ENCODE measurements around the gene MGMT. TPM values are rescaled to one million over a fixed set of nuclear protein-coding genes. Genes with fewer than 3 reads are reported as not detected.

MGMT gene
- total RNA-seq, 2 donors from 2014 or later: 41.1 to 50.4 TPM

DNA sequence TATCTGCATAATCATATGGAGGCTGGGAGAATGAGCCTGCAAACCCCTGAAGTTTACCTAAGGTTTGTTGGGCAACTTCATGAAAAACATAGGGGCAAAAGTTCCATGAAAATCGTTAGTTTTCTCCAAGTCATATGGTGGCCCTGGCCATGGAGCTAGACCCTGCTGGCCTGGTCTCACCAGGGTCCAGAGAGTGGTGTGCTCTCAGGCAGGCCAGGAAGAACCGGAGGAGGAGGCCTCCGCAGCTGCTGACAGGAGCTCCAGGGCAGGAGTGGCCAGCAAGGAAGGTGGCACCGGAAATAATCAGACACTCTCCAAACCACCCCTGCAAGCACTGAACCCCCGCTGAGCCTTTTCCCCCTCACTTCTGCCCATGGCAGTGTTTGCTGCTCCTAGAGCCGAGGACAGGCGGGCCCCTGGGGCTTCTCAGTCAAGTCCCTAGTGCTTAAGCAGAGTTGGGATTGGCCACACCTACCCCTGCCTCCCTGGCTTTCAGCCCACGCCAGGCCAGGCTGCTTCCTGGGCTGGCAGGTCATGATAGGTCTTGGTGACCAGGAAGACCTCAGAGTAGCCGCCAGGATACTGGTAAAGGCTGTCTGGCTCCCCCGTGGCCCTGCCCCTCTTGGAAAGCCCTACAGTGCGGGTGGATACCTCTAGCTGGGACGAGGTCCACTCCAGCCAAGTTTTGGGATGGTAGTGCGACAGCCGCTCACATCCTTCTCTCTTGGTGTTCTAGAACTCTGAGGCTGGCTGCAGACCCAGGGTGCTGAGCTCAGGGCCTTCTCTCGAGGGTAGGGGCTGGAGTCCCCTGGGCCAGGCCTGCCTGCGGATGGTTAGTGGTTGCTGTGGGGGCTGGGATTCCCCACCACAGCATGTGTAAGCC is 242.8 kb downstream of the MGMT start:
- no peak for DNase-seq (ENCODE audit: low spot score)
- H3K27me3 ChIP-seq (replicated peaks; ENCODE audit: insufficient read depth): no peaks in the 10 kb centered on the region
- H3K36me3 ChIP-seq: no peaks in the 10 kb centered on the region
- no peak overlapping the region for H3K4me3 ChIP-seq
- intact Hi-C loops (cut with DNase I): no loop called here
- TF ChIP-seq, protein P1, sequence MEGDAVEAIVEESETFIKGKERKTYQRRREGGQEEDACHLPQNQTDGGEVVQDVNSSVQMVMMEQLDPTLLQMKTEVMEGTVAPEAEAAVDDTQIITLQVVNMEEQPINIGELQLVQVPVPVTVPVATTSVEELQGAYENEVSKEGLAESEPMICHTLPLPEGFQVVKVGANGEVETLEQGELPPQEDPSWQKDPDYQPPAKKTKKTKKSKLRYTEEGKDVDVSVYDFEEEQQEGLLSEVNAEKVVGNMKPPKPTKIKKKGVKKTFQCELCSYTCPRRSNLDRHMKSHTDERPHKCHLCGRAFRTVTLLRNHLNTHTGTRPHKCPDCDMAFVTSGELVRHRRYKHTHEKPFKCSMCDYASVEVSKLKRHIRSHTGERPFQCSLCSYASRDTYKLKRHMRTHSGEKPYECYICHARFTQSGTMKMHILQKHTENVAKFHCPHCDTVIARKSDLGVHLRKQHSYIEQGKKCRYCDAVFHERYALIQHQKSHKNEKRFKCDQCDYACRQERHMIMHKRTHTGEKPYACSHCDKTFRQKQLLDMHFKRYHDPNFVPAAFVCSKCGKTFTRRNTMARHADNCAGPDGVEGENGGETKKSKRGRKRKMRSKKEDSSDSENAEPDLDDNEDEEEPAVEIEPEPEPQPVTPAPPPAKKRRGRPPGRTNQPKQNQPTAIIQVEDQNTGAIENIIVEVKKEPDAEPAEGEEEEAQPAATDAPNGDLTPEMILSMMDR (IDR thresholded peaks at IDR 0.05): no peak
- TF ChIP-seq POLR2AphosphoS5 (IDR thresholded peaks at IDR 0.05): no peak
- no peak for TF ChIP-seq POLR2A (IDR thresholded peaks at IDR 0.05)
- H3K4me1 ChIP-seq (replicated peaks): peaks cover 5% of the 10 kb centered on the region
- H3K27ac ChIP-seq: no peak overlapping the region
- over 99% methylated on average over 16 of the region's 16 CpGs for WGBS
- no peaks in the 10 kb centered on the region for H3K9me3 ChIP-seq

GRCh38 chr10:129710510-129710847 is 243.4 kb downstream of the MGMT start:
- TF ChIP-seq POLR2A (IDR thresholded peaks at IDR 0.05): no peak
- no peak for TF ChIP-seq POLR2AphosphoS5 (IDR thresholded peaks at IDR 0.05)
- TF ChIP-seq, protein P1 (IDR thresholded peaks at IDR 0.05): no peak
- Histone ChIP-seq H3K27me3 (replicated peaks; ENCODE audit: insufficient read depth) (no peaks in the 10 kb centered on the region), H3K27ac (no peak overlapping the region), H3K4me3 (no peak overlapping the region), H3K36me3 (no peaks in the 10 kb centered on the region), H3K9me3 (no peaks in the 10 kb centered on the region), H3K4me1 (replicated peaks) (peaks cover 3% of the 10 kb centered on the region)
- DNase-seq (ENCODE audit: low spot score): no peak
- intact Hi-C loops (cut with DNase I): no loop called here
- WGBS: 85% methylated on average over 4 of the region's 4 CpGs

DNA sequence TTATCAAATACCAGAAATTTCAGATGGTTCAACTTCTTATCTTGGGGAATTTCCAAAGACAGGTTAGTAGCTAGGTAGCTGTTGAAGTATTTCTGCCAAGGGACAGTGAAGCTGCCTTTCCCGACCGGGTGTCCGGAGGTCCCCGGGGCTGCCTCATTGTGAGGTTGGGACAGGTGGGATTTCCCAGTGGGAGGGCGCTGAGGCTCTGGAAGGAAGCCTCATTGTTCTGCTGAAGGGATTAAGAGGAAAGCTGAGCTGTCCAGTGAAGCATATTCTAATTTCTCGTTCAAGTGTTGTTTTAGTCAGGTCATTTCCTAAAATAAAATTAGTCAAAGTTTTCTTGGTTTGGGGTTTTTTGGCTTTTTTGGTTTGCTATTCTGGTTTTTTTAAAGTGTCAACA is 244.2 kb downstream of the MGMT start:
- Histone ChIP-seq H3K4me3 (no peak overlapping the region), H3K27ac (no peak overlapping the region), H3K36me3 (no peaks in the 10 kb centered on the region), H3K4me1 (replicated peaks) (peaks cover 3% of the 10 kb centered on the region), H3K27me3 (replicated peaks; ENCODE audit: insufficient read depth) (no peaks in the 10 kb centered on the region), H3K9me3 (no peaks in the 10 kb centered on the region)
- WGBS: 88% methylated on average over 6 of the region's 6 CpGs
- TF ChIP-seq, protein P1 (IDR thresholded peaks at IDR 0.05): no peak
- TF ChIP-seq POLR2A (IDR thresholded peaks at IDR 0.05) (no peak), POLR2AphosphoS5 (IDR thresholded peaks at IDR 0.05) (no peak)
- DNase-seq (ENCODE audit: low spot score): no peak
- intact Hi-C loops (cut with DNase I): no loop called here

DNA sequence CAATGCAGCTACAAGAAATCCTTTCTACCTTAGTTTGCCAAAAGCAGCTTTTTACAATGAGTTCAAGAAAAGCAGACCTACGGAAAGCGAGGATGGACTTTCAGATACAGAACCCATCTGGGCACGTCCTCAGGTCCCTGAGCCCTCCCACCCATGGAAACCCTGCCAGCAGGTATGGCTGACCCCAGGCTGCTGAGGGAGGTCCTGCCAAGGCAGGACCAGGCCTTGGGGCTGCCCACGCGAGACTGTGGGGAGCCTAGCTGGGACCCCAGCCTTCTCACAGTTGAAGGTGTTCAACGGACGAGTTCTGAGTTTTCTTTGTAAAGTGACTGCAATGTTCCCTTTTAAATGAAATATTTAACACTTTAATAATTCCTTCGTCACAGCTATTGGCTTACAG is 245.0 kb downstream of the MGMT start:
- Histone ChIP-seq H3K4me3 (no peak overlapping the region), H3K9me3 (no peaks in the 10 kb centered on the region), H3K4me1 (replicated peaks) (peaks cover 3% of the 10 kb centered on the region), H3K36me3 (no peaks in the 10 kb centered on the region), H3K27me3 (replicated peaks; ENCODE audit: insufficient read depth) (no peaks in the 10 kb centered on the region), H3K27ac (no peak overlapping the region)
- DNase-seq (ENCODE audit: low spot score): no peak
- WGBS: 95% methylated on average over 8 of the region's 8 CpGs
- intact Hi-C loops (cut with DNase I): no loop called here
- TF ChIP-seq, protein P1 (IDR thresholded peaks at IDR 0.05): no peak
- TF ChIP-seq POLR2A (IDR thresholded peaks at IDR 0.05) (no peak), POLR2AphosphoS5 (IDR thresholded peaks at IDR 0.05) (no peak)
